Cardiac muscle cell (in vitro differentiated cells and primary cell): ENCODE results near the gene GIMAP4. TPM values are rescaled to one million over a fixed set of nuclear protein-coding genes. Genes with fewer than 3 reads are reported as not detected.

Experiments
- DNase-seq, 2 donors: peaks; one replicate each; pipeline versions ENCODE4 v3.0.0 to v3.0.0-alpha.2; 2010 to 2017; ENCODE audit warnings: low read depth in 1 of 2, low spot score in 1 of 2
- H3K27ac ChIP-seq: fragments of 200-600 bp; sonication (generic); 2 replicates; pipeline ENCODE4 v1.5.1; 2016
- H3K27me3 ChIP-seq: fragments of 200-600 bp; sonication (generic); 2 replicates; pipeline ENCODE4 v1.6.0; 2016; ENCODE audit warnings: control low read depth
- H3K36me3 ChIP-seq: fragments of 200-600 bp; sonication (generic); 2 replicates; pipeline ENCODE4 v1.5.1; 2016; ENCODE audit warnings: control low read depth
- H3K4me1 ChIP-seq: fragments of 200-600 bp; sonication (generic); 2 replicates; pipeline ENCODE4 v1.8.1; 2017; ENCODE audit warnings: low read depth, mild to moderate bottlenecking, mixed run types
- H3K4me3 ChIP-seq: fragments of 200-600 bp; sonication (generic); 2 replicates; pipeline ENCODE4 v1.5.1; 2016; ENCODE audit warnings: mild to moderate bottlenecking
- H3K9me3 ChIP-seq: fragments of 200-600 bp; sonication (generic); 2 replicates; pipeline ENCODE4 v1.5.1; 2017; ENCODE audit warnings: low read depth, mild to moderate bottlenecking, control low read depth
- polyA plus RNA-seq: library from polyadenylated mRNA; unstranded; fragments of >200 nt; fragmentation: Nextera tagmentation; extraction: Ambion mirVana; gene quantifications from 2 replicates; pipeline ENCODE4 v1.2.1, GENCODE V29; 2016
- total RNA-seq: library from RNA; depleted of rRNA; stranded (reverse); fragments of >200 nt; gene quantifications from 2 replicates; pipeline ENCODE4 v1.2.3, GENCODE V29; 2016
- TF ChIP-seq, protein P1 (sequence below): IDR thresholded peaks from 2 replicates; pipeline ENCODE4 v1.5.1; 2012; ENCODE audit warnings: low read depth, mild to moderate bottlenecking, low read length

GIMAP4 gene
- total and polyA plus RNA-seq, 2 experiments from 2014 or later = 0.24 TPM; not detected in 1

DNA sequence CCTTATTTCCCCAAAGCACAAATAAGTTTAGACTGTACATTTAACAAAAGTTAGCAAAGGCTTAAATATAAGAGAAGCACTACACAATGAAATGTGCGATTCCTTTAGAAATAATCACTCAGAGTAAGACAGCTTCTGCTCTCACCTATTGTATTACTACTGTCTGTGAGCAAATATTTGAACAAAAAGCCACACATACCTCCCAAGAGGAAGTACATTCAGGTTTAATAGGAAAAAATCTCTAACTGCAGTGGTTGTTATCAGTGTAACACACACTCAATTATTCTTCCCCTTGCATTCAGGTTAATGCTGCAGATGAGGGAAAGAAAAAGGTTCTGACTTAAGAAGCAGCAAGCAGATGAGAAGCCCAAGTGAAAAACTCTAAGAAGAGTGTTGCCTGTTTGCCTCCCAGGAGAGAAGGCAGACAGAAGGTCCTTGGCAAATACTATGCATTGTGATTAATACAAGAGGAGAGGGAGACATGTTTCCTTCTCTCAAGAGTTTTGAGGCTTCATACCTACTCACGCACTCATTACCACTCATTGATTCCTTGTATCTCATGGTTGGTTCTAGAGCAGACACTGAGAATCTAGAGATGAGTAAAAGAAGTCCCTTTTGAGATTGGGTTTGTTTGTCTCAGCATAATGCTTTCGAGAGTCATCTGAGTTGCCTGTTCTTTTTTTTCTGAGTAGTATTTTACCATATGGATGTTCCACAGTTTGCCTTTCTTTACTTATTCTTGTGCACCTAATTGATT is 13.6 kb downstream of the GIMAP4 start:
- H3K9me3 ChIP-seq = no peaks in the 10 kb centered on the region
- no peak overlapping the region for H3K4me3 ChIP-seq
- DNase-seq = no peak
- TF ChIP-seq, protein P1, sequence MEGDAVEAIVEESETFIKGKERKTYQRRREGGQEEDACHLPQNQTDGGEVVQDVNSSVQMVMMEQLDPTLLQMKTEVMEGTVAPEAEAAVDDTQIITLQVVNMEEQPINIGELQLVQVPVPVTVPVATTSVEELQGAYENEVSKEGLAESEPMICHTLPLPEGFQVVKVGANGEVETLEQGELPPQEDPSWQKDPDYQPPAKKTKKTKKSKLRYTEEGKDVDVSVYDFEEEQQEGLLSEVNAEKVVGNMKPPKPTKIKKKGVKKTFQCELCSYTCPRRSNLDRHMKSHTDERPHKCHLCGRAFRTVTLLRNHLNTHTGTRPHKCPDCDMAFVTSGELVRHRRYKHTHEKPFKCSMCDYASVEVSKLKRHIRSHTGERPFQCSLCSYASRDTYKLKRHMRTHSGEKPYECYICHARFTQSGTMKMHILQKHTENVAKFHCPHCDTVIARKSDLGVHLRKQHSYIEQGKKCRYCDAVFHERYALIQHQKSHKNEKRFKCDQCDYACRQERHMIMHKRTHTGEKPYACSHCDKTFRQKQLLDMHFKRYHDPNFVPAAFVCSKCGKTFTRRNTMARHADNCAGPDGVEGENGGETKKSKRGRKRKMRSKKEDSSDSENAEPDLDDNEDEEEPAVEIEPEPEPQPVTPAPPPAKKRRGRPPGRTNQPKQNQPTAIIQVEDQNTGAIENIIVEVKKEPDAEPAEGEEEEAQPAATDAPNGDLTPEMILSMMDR = no peak
- H3K36me3 ChIP-seq = no peaks in the 10 kb centered on the region
- H3K27me3 ChIP-seq = no peaks in the 10 kb centered on the region
- no peak overlapping the region for H3K27ac ChIP-seq
- no peaks in the 10 kb centered on the region for H3K4me1 ChIP-seq

DNA sequence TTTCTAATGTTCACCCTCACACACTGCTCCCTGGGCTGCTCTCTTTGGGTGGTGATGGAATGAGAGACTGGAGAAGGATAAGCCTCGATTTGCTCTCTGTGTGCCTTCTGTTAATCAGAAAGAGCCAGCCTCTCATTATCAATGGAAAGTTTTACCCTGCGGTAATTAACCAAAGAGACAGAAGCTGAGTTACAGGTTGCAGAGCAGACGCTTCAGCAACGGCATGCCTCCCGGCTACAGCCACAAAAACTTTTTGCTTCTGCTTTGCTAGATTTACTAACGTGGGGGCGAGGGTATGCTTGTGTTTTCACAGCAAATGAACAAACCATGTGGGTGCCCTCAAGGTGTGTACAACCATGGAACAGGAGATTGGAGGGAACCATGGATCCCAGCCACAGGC is 18.0 kb downstream of the GIMAP4 start:
- H3K36me3 ChIP-seq = no peaks in the 10 kb centered on the region
- no peak overlapping the region for H3K4me3 ChIP-seq
- H3K4me1 ChIP-seq = no peaks in the 10 kb centered on the region
- DNase-seq = no peak
- H3K27me3 ChIP-seq = no peaks in the 10 kb centered on the region
- H3K27ac ChIP-seq = no peak overlapping the region
- TF ChIP-seq, protein P1 = no peak
- no peaks in the 10 kb centered on the region for H3K9me3 ChIP-seq

DNA sequence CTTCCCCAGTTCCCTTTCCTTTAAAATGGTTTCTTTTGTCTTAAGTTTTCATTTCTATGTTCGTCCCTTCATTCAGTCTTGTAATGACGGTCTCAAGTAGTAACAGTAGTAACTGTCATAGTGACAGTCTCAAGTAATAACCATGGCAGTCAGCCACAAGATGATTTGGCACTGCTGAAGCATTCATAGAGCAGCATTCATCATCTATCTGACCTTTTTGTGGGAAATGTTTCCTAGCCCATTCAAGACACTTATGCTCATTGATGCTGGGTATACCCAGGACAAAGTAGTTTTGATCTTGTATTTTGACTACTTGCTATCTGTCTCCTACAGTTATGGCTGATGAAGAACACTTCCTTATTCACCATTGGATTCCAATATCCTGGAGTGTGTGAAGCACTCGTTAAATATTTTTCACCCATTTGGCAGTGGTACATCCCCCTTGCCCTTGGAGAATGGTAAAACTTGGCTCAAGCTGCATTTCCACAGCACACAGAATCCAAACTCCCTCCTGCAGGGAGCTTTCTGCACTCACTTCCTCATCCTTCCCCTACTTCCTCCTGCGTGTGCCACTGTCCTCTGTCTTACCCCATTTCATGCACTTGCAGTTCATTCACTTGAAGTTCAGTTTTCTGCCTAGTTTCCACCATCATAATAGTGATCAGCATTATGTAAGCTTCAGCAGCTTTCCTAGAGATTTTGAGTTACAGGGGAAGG is 19.0 kb downstream of the GIMAP4 start:
- H3K4me1 ChIP-seq = no peaks in the 10 kb centered on the region
- H3K9me3 ChIP-seq = no peaks in the 10 kb centered on the region
- TF ChIP-seq, protein P1 = no peak
- H3K27ac ChIP-seq = no peak overlapping the region
- no peaks in the 10 kb centered on the region for H3K36me3 ChIP-seq
- DNase-seq = no peak
- H3K27me3 ChIP-seq = no peaks in the 10 kb centered on the region
- no peak overlapping the region for H3K4me3 ChIP-seq

DNA sequence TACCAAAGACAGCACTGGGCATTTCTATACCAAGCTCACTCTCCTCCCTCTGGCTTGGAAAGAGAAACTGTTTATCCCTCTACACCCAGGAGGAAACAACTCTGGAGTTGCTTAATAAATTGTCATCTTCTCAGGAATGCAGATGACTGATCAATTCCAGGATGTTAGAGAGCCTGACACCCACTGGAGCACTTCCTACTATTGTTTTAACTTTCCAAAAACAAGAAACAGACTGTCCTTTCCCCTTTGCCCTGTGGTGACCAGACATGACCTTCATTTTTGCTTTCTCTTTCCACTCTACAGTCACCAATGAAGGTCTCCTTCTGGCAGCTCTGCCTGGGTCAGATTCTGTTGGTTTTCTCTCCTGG is 19.6 kb downstream of the GIMAP4 start:
- Histone ChIP-seq H3K27me3 (no peaks in the 10 kb centered on the region), H3K4me3 (no peak overlapping the region), H3K4me1 (no peaks in the 10 kb centered on the region), H3K27ac (no peak overlapping the region), H3K9me3 (no peaks in the 10 kb centered on the region), H3K36me3 (no peaks in the 10 kb centered on the region)
- no peak for DNase-seq
- TF ChIP-seq, protein P1 = no peak

DNA sequence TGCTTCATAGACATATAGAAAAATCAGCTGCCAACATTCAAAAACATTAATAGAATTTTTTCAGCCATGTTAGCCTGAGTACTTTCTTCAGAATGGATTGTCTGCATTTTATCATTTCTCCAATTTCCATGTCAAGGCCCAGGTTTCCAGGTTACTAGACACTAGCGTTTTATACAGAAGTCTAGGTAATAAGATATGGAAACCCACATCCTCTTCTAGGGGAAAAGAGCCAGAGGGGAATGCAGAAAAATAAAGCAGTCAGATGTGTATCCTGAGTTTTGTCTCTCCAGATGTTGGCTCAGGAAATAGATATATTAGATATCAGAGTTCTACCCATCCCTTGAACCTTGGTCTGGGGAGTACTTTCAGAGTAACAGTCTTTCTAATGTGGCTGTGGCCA is 20.4 kb downstream of the GIMAP4 start:
- Histone ChIP-seq H3K4me1 (no peaks in the 10 kb centered on the region), H3K36me3 (no peaks in the 10 kb centered on the region), H3K9me3 (no peaks in the 10 kb centered on the region), H3K27ac (no peak overlapping the region), H3K27me3 (no peaks in the 10 kb centered on the region), H3K4me3 (no peak overlapping the region)
- TF ChIP-seq, protein P1 = no peak
- no peak for DNase-seq
